ENCODE measurements around the gene NFATC4. TPM values are rescaled to one million over a fixed set of nuclear protein-coding genes. Genes with fewer than 3 reads are reported as not detected.

NFATC4 gene
- total and polyA plus RNA-seq, 2 experiments from 2014 or later = 20.9 to 26.6 TPM

GRCh38 chr14:24361326-24361725, 6.7 kb upstream of the NFATC4 start:
- no peak for TF ChIP-seq EZH2 (IDR thresholded peaks at IDR 0.05; ENCODE audit: low read depth, unreplicated experiment)
- no peak overlapping the region for H3K27ac ChIP-seq (ENCODE audit: low read depth)
- peaks cover 9% of the 10 kb centered on the region; the same call in 1 of the 2 replicates for H3K4me1 ChIP-seq (ENCODE audit: insufficient read depth)
- ATAC-seq = no peak
- H2AFZ ChIP-seq = no peak overlapping the region
- H3K4me2 ChIP-seq = no peak overlapping the region
- H3K27me3 ChIP-seq (ENCODE audit: insufficient read depth) = peaks cover 69% of the 10 kb centered on the region
- DNase-seq (ENCODE audit: low spot score) = no peak
- H3K9me3 Mint-ChIP-seq = no peaks in the 10 kb centered on the region; the same call in 2 of the 3 replicates
- no peaks in the 10 kb centered on the region for H3K9me2 ChIP-seq (ENCODE audit: insufficient read depth)
- no peaks in the 10 kb centered on the region; the same call in 1 of the 2 replicates for H4K20me1 ChIP-seq (replicated peaks; ENCODE audit: insufficient read depth)
- peaks cover 11% of the 10 kb centered on the region for H3K4me1 Mint-ChIP-seq
- peaks cover 25% of the 10 kb centered on the region for H3K27me3 Mint-ChIP-seq (ENCODE audit: insufficient read depth, low read depth, poor library complexity)
- H3K36me3 Mint-ChIP-seq (ENCODE audit: low read depth) = no peaks in the 10 kb centered on the region
- no peak overlapping the region for H3K4me3 Mint-ChIP-seq
- H3K79me2 ChIP-seq (replicated peaks; ENCODE audit: insufficient read depth) = no peaks in the 10 kb centered on the region
- H3K27ac Mint-ChIP-seq = no peak overlapping the region
- H3F3A ChIP-seq (replicated peaks; ENCODE audit: low read depth) = no peaks in the 10 kb centered on the region
- no peak overlapping the region for H3K4me3 ChIP-seq
- H3K36me3 ChIP-seq (ENCODE audit: insufficient read depth) = no peaks in the 10 kb centered on the region

DNA sequence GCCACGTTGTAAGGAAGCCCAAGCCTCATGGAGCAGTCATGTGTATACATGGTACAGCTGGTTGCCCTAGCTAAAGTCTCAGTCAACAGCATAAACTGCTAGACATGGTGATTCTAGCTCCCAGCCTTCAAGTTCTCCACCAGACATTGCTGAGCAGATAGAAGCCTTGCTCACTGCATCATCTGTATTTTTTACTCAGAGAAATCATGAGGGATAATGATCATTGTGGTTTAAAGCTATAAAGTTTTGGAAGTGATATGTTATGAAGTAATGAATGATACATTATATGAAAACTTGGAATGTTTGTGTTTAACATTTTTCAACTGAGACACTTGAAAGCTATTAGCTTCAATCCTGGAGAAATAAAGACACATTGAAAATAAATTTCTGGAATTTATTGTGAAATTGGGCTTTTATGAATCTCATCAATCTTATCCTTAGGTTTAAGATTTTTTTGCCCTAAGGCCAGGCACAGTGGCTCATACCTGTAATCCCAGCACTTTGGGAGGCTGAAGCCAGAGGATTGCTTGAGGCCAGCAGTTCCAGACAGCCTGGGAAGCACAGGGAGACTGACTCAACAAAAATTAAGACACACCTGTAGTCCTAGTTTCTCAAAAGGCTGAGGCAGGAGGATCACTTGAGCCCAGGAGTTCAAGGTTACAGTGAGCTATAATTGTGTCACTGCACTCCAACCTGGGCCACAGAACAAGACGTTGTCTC, 5.6 kb upstream of the NFATC4 start:
- Histone ChIP-seq H4K20me1 (replicated peaks; ENCODE audit: insufficient read depth) (no peaks in the 10 kb centered on the region; the same call in 1 of the 2 replicates), H3K27me3 (ENCODE audit: insufficient read depth) (peaks cover 64% of the 10 kb centered on the region), H3F3A (replicated peaks; ENCODE audit: low read depth) (0 out of 2 replicates have a peak, but pooled peaks cover 1% of the 10 kb centered on the region), H3K79me2 (replicated peaks; ENCODE audit: insufficient read depth) (no peaks in the 10 kb centered on the region), H3K4me3 (no peak overlapping the region), H3K36me3 (ENCODE audit: insufficient read depth) (no peaks in the 10 kb centered on the region), H3K9me2 (ENCODE audit: insufficient read depth) (no peaks in the 10 kb centered on the region), H3K27ac (ENCODE audit: low read depth) (no peak overlapping the region), H3K4me1 (ENCODE audit: insufficient read depth) (peaks cover 9% of the 10 kb centered on the region; the same call in 1 of the 2 replicates), H3K4me2 (no peak overlapping the region), H2AFZ (no peak overlapping the region)
- peaks cover 11% of the 10 kb centered on the region for H3K4me1 Mint-ChIP-seq
- no peak overlapping the region for H3K4me3 Mint-ChIP-seq
- no peak for DNase-seq (ENCODE audit: low spot score)
- no peaks in the 10 kb centered on the region; the same call in 2 of the 3 replicates for H3K9me3 Mint-ChIP-seq
- ATAC-seq = no peak
- no peak overlapping the region for H3K27ac Mint-ChIP-seq
- no peaks in the 10 kb centered on the region for H3K36me3 Mint-ChIP-seq (ENCODE audit: low read depth)
- peaks cover 26% of the 10 kb centered on the region for H3K27me3 Mint-ChIP-seq (ENCODE audit: insufficient read depth, low read depth, poor library complexity)
- no peak for TF ChIP-seq ZNF114 (CRISPR knock-in tag; IDR thresholded peaks at IDR 0.05)
- no peak for TF ChIP-seq CREB1 (CRISPR knock-in tag; IDR thresholded peaks at IDR 0.05; ENCODE audit: low read depth)
- TF ChIP-seq POLR2AphosphoS5 (IDR thresholded peaks at IDR 0.05; ENCODE audit: low read depth) = no peak
- TF ChIP-seq ETS1 (IDR thresholded peaks at IDR 0.05) = no peak
- TF ChIP-seq EZH2phosphoT487 (IDR thresholded peaks at IDR 0.05; ENCODE audit: unreplicated experiment) = no peak
- TF ChIP-seq JUNB (IDR thresholded peaks at IDR 0.05; ENCODE audit: unreplicated experiment) = no peak
- TF ChIP-seq NANOG (IDR thresholded peaks at IDR 0.05; ENCODE audit: borderline replicate concordance) = no peak
- no peak for TF ChIP-seq ZNF462 (CRISPR knock-in tag; IDR thresholded peaks at IDR 0.05)
- TF ChIP-seq, protein P1, sequence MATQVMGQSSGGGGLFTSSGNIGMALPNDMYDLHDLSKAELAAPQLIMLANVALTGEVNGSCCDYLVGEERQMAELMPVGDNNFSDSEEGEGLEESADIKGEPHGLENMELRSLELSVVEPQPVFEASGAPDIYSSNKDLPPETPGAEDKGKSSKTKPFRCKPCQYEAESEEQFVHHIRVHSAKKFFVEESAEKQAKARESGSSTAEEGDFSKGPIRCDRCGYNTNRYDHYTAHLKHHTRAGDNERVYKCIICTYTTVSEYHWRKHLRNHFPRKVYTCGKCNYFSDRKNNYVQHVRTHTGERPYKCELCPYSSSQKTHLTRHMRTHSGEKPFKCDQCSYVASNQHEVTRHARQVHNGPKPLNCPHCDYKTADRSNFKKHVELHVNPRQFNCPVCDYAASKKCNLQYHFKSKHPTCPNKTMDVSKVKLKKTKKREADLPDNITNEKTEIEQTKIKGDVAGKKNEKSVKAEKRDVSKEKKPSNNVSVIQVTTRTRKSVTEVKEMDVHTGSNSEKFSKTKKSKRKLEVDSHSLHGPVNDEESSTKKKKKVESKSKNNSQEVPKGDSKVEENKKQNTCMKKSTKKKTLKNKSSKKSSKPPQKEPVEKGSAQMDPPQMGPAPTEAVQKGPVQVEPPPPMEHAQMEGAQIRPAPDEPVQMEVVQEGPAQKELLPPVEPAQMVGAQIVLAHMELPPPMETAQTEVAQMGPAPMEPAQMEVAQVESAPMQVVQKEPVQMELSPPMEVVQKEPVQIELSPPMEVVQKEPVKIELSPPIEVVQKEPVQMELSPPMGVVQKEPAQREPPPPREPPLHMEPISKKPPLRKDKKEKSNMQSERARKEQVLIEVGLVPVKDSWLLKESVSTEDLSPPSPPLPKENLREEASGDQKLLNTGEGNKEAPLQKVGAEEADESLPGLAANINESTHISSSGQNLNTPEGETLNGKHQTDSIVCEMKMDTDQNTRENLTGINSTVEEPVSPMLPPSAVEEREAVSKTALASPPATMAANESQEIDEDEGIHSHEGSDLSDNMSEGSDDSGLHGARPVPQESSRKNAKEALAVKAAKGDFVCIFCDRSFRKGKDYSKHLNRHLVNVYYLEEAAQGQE (IDR thresholded peaks at IDR 0.05; ENCODE audit: unreplicated experiment) = no peak
- no peak for TF ChIP-seq ZNF331 (CRISPR knock-in tag; IDR thresholded peaks at IDR 0.05; ENCODE audit: low read depth)

All from GM23338 (cell line).